KBM-7 (cell line): ENCODE data around the gene PBX3.

Experiments used
- DNase-seq: peaks from one replicate; pipeline ENCODE4 v3.0.0-alpha.2; 2015
- in situ Hi-C: fragments of 300-500 bp; cut with MboI; formaldehyde crosslinking; loops from 2 replicates; pipeline ENCODE4 v1.14.3; 2020; ENCODE audit warnings: low sequenced_read_pairs, low pct_unique_long_range_greater_than_20kb, mixed read lengths

Gene PBX3

GRCh38 chr9:125747765-125748445, 732 bp downstream of the PBX3 start:
- in situ Hi-C loops, result no loop called here
- peak; percentile 40 for DNase-seq

DNA sequence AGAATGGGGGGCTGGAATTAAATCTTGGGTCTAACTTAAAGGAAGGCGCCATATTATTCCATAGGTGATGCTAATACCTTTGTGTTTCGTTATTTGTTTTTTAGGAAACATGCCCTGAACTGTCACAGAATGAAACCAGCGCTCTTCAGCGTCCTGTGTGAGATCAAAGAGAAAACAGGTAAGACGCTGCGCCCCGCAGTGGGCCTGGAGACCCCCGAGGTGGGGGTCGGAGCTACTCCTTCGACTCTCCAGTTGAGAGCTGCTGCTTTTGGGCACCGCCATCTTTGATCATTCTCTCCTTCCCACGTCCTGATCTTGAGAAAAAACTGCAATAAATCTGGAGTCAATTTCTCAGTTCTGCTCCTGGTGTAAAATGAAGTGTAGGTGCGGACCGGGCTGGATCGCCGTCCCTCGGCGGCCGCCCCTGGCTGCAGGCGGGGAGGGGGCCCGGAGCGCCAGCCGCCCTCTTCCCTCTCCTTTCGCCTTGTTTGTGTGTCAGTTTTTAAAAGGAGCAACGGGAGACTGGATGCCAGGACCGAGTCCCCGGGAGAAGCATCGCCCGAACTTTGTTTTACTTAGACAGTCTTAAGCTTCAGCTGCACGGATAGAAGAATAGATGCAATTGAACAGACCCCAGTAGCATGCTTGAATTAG, 1.4 kb downstream of the PBX3 start:
- DNase-seq, result no peak
- in situ Hi-C loops, result no loop called here

DNA sequence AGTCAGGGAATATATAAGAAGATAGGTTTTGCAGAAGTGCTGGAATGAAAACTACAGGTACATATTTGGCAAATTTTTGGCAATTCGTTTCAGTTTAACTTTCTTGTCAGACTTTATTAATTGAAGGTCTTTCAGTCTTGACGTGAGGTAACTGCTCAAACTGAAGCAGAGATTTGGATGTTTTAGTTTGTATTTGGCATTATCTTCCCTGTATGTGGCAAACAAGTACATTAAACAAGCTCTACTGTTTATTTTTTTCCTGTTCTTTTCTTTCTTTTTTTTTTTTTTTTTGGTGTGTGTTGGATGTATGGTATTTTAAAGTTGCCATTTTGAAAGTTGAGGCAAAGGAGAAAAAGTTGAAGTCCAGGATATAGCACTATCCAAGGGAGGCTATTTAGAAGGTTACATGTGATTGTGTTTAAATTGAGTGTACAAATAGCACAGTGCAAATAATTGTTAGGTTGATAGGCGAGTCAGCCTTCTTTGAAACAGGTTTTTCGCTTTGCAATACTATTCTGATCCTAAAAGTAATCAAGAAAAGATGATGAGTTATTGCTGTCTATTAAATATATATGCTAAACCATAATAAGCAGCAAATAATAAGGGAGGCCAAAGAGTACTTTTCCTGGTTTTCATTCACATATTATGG, 2.2 kb downstream of the PBX3 start:
- in situ Hi-C loops, result no loop called here
- no peak for DNase-seq

DNA sequence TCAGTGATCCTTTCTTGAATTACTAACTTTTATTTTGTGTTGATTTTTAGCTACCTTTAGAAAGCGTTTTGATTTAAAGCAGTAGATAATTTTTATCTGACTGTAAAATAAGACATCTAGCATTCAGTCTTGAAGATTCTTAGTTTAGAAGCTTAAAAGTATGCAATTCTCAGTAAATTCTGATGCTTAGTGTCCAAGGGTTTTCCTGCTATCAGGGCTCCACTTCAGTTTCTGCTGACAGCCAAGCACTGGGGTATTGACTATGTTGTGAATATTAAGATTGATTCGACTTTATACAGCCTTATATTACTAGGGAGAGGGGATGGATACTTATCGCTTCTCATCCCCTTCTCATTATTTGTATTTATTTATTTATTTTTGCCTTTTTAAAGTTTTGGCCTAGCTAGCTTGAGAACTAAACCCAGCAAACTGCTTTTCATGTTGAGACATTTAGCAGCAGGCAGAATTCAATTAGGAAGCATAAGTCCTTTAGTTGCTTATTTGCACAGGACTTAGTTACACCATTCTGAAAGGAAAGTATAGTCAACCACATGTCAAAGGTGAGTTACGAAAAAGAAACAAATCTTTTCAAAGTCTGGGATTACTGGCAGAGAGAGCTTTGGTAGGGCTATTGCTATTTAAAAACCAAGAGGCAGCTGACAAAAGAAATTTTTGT, 2.9 kb downstream of the PBX3 start:
- in situ Hi-C loops, result no loop called here
- no peak for DNase-seq

- in situ Hi-C loops, result no loop called here
- no peak for DNase-seq
Observed at GRCh38 chr9:125750627-125751011, 3.4 kb downstream of the PBX3 start.

GRCh38 chr9:125752070-125752628, 5.0 kb downstream of the PBX3 start:
- in situ Hi-C loops, result no loop called here

DNA sequence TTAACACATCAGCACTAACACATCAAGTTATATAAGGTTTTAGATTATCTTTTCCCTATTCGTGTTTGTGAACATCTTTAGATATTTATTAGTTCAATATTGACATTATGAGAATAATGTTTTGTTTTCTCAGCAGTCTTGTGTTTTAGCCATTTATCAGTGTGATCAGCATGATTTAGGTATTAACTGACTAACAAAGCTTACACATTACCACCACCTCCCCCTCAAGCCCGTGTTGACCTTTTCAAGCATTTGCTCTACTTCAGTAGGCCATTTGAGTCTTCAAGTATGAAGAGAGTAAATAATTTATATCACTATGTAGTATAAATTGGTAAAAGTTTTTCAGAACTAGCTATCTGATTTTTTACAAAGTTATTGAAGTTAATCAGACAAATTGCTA, 6.9 kb downstream of the PBX3 start:
- no peak for DNase-seq
- in situ Hi-C loops, result no loop called here

More at GRCh38 chr9:125752070-125752628, 5.0 kb downstream of the PBX3 start:
- DNase-seq, result no peak

GRCh38 chr9:125755340-125755739, 8.2 kb downstream of the PBX3 start:
- in situ Hi-C loops, result no loop called here
- DNase-seq, result no peak

- no peak for DNase-seq
Observed at GRCh38 chr9:125756518-125756917, 9.3 kb downstream of the PBX3 start.

DNA sequence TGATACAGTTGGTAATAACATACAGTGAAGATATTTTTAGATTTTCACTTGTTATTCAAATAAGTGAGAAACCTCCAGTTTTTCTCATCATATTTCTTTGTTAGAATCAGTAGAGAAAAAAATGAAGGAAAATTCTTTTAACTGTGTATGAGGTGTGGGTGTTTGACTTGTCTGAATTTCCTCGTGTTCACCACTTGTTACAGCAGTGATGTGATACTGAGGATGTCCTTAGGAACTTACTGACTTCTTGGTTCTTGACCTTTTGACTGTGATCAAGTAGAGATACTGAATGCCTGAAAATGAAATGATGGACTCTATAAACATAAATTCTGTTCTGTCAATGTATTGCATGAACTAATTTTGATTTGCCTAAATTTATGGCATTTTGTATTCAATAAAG, 10.7 kb downstream of the PBX3 start:
- DNase-seq, result no peak
- in situ Hi-C loops, result no loop called here

More at GRCh38 chr9:125756518-125756917, 9.3 kb downstream of the PBX3 start:
- in situ Hi-C loops, result no loop called here

- in situ Hi-C loops, result no loop called here
- peak; percentile 89 for DNase-seq
Observed at GRCh38 chr9:125758986-125759763, 12.0 kb downstream of the PBX3 start.

- in situ Hi-C loops, result no loop called here
- DNase-seq, result no peak
Observed at GRCh38 chr9:125759764-125760129, 12.6 kb downstream of the PBX3 start.

- DNase-seq, result no peak
- in situ Hi-C loops, result no loop called here
Observed at GRCh38 chr9:125760537-125760936, 13.4 kb downstream of the PBX3 start.

- in situ Hi-C loops, result no loop called here
- no peak for DNase-seq
Observed at GRCh38 chr9:125761676-125762450, 14.7 kb downstream of the PBX3 start.

- in situ Hi-C loops, result no loop called here
Observed at GRCh38 chr9:125763394-125763801, 16.2 kb downstream of the PBX3 start.

GRCh38 chr9:125764198-125764597, 17.0 kb downstream of the PBX3 start:
- in situ Hi-C loops, result no loop called here
- no peak for DNase-seq

More at GRCh38 chr9:125763394-125763801, 16.2 kb downstream of the PBX3 start:
- no peak for DNase-seq

GRCh38 chr9:125766468-125767221, 19.5 kb downstream of the PBX3 start:
- DNase-seq, result no peak
- in situ Hi-C loops, result no loop called here

DNA sequence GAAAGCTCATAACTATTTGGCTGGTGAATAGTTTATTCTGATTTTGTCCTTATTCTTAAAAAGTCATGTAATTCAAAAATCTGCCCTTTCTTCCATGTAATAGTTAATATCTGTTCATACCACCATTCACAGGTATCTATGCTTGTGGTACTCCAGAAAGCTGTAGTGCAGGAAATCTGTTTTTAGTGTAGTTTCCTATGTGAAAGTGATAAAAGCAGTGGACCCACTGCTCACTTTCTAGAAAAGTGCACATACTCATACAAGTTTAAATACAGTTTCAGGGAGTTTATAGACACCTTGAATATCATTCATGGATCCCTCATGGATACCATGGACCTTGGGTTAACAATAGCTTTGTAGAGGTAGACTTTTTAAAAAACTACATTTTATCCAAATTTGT, 20.2 kb downstream of the PBX3 start:
- in situ Hi-C loops, result no loop called here
- no peak for DNase-seq
